Adrenal gland (tissue), 12 donors: ENCODE data around the gene LIPC. TPM values are rescaled to one million over a fixed set of nuclear protein-coding genes. Genes with fewer than 3 reads are reported as not detected.

Experiments used
- DNase-seq, 7 donors: peaks; one replicate each; pipeline ENCODE4 v3.0.0-alpha.2; 2019 to 2020
- H3K27ac ChIP-seq, 5 donors: fragments of 200-600 bp; sonication (generic) in 4 of 5; 1 replicate in 3 of 5; 2 replicates in 2 of 5; pipeline versions ENCODE4 v1.5.1 to v1.8.0; 2016 to 2020; ENCODE audit warnings: mild to moderate bottlenecking in 1 of 5
- H3K27me3 ChIP-seq: fragments of 200-600 bp; 2 replicates; pipeline ENCODE4 v1.8.0; 2021
- H3K36me3 ChIP-seq, 2 donors: fragments of 200-600 bp; replicated peaks in 1 of 2; 1 replicate in 1 of 2; 2 replicates in 1 of 2; pipeline versions ENCODE4 v1.5.1 to v1.8.0; 2018 to 2022
- H3K4me1 ChIP-seq, 2 donors: fragments of 200-600 bp; replicated peaks in 1 of 2; 1 replicate in 1 of 2; 2 replicates in 1 of 2; pipeline versions ENCODE4 v1.5.1 to v1.8.0; 2018 to 2021
- H3K4me3 ChIP-seq, 4 donors: fragments of 200-600 bp; sonication (generic) in 3 of 4; one replicate each; pipeline ENCODE4 v1.5.1; 2016 to 2018
- H3K9me3 ChIP-seq, 3 donors: fragments of 200-600 bp; sonication (generic) in 1 of 3; replicated peaks in 1 of 3; 1 replicate in 2 of 3; 2 replicates in 1 of 3; pipeline versions ENCODE4 v1.5.1 to v1.8.0; 2016 to 2021
- POLR2A ChIP-seq, 2 donors: fragments of 450-650 bp; IDR thresholded peaks; one replicate each; pipeline ENCODE4 v1.6.1; 2017; ENCODE audit warnings: antibody characterized with exemption in 2 of 2, mild to moderate bottlenecking in 2 of 2, moderate library complexity in 1 of 2
- WGBS, 4 donors: extraction: QIAGEN DNeasy Blood & Tissue Kit in 2 of 4; methylation state at CpG; one replicate each; pipeline versions ENCODE4 v1.1.5 to v1.1.7; 2013 to 2017; 5-methylcytosine and 5-hydroxymethylcytosine counted together
- intact Hi-C, 2 donors: fragments of 100-400 bp; cut with DNase I; formaldehyde crosslinking; loops; one replicate each; pipeline versions ENCODE4 v1.14.1 to v1.15.0; 2022 to 2023
- polyA plus RNA-seq, 3 donors: library from polyadenylated mRNA; stranded (reverse); fragments of 200-250 nt in 2 of 3; fragments of 350-450 nt in 1 of 3; fragmentation: Illumina TruSeq in 1 of 3; extraction: RNeasy Lipid Tissue Mini Kit (QIAGEN cat#74804) in 1 of 3; gene quantifications; one replicate each; pipeline ENCODE4 v1.2.3, GENCODE V29; 2013 to 2014
- total RNA-seq, 9 donors: library from RNA; depleted of rRNA in 4 of 9; stranded (reverse); fragments of >200 nt in 4 of 9; fragments of 120-200 nt in 1 of 9; fragmentation: NEBNext Ultra II Directional in 1 of 9; extraction: Animal tissue kit (Norgen Biotek cat#: 25700) in 1 of 9; gene quantifications; one replicate each; pipeline versions ENCODE4 v1.1.0 to v1.2.4, GENCODE V29; 2013 to 2023
- TF ChIP-seq, protein P1 (sequence below), 6 experiments: fragments of 450-650 bp in 4 of 6; fragments of 200-600 bp in 2 of 6; sonication (generic) in 1 of 6; IDR thresholded peaks; 1 replicate in 5 of 6; 2 replicates in 1 of 6; pipeline versions ENCODE4 v1.5.1 to v1.8.0; 2016 to 2021; ENCODE audit warnings: antibody characterized with exemption in 6 of 6, mild to moderate bottlenecking in 2 of 6, moderate library complexity in 1 of 6
- donor health status: healthy with polysubstance abuse.
- donor health status: Bipolar disorder and iron deficiency.
- donor health status: DM: yes; HTN: yes; CAD: no.
- donor health status: DM: no; HTN: no; CAD: no.
- donor health status: DM: no; HTN: no; CAD: no.
- donor health status: DM: yes; HTN: yes; CAD: no.

The LIPC gene
- total and polyA plus RNA-seq, 12 donors = 0.11 to 1.0 (median 0.24) TPM; not detected in 5

DNA sequence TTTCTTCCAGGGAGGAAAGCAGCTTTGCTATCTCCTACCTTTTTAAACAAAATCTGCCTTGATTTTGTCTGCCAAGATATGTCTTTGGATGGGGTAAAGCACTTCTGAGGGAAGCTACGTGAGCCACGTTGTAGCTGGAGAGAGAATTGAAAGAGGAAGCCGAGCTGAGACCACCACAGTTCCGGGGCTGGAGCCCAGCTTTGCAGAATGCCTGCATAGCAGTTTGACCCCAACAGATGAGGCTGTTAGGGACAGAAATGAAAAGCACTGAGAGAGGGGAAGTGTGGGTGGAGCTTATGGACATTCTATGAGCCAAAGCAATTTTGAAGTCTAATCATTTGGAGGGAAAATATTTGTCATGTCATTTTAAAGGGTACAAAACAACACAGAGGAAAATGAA is 45.4 kb downstream of the LIPC start:
- no peak overlapping the region for H3K27ac ChIP-seq
- DNase-seq = no peak
- no peaks in the 10 kb centered on the region for H3K27me3 ChIP-seq
- TF ChIP-seq, protein P1, sequence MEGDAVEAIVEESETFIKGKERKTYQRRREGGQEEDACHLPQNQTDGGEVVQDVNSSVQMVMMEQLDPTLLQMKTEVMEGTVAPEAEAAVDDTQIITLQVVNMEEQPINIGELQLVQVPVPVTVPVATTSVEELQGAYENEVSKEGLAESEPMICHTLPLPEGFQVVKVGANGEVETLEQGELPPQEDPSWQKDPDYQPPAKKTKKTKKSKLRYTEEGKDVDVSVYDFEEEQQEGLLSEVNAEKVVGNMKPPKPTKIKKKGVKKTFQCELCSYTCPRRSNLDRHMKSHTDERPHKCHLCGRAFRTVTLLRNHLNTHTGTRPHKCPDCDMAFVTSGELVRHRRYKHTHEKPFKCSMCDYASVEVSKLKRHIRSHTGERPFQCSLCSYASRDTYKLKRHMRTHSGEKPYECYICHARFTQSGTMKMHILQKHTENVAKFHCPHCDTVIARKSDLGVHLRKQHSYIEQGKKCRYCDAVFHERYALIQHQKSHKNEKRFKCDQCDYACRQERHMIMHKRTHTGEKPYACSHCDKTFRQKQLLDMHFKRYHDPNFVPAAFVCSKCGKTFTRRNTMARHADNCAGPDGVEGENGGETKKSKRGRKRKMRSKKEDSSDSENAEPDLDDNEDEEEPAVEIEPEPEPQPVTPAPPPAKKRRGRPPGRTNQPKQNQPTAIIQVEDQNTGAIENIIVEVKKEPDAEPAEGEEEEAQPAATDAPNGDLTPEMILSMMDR (IDR thresholded peaks at IDR 0.05) = no peak
- no peak for TF ChIP-seq POLR2A (IDR thresholded peaks at IDR 0.05)
- no peaks in the 10 kb centered on the region for H3K4me1 ChIP-seq
- intact Hi-C loops = no loop called here
- 41 to 57% (median 43%) methylated on average over 4 of the region's 4 CpGs for WGBS, 4 donors
- no peaks in the 10 kb centered on the region for H3K9me3 ChIP-seq
- no peak overlapping the region for H3K4me3 ChIP-seq
- no peaks in the 10 kb centered on the region for H3K36me3 ChIP-seq

DNA sequence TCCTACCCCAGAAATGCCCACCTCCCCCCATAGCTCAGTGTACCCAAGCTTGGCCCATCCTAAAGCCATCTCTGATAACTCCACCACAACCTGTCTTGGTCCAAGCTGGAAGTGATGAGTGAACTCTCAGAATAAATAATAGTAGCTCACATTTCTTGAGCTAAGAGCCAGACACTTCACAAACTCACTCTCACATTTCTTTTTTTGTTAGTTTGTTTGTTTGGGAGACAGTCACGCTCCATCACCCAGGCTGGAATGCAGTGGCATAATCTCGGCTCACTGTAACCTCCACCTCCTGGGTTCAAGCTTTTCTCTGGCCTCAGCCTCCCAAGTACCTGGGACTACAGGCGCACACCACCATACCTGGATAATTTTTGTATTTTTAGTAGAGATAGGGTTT is 46.2 kb downstream of the LIPC start:
- WGBS, 4 donors = 94 to 100% (median 98%) methylated on average over 3 of the region's 3 CpGs

DNA sequence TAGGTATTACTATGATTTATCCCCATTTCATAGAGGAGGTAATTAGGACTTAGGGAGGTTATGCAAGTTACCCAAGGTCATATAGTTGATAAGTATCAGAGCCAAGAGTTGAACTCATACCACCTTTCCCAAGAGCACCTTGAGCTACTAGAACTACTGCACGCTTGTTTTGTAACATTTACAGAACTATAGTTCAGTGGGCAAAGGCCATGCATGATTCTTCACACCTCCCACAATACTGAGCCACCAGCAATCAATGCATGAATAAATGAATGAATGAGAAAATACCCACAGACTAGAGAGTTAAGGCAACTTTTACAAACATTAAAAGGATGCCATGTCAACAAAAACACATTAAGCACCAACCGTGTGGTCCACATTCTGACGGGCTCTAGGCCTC is 46.8 kb downstream of the LIPC start:
- H3K27ac ChIP-seq = no peak overlapping the region
- no peaks in the 10 kb centered on the region for H3K4me1 ChIP-seq
- H3K36me3 ChIP-seq = no peaks in the 10 kb centered on the region
- no peak for DNase-seq
- H3K9me3 ChIP-seq = no peaks in the 10 kb centered on the region
- H3K27me3 ChIP-seq = no peaks in the 10 kb centered on the region
- no peak overlapping the region for H3K4me3 ChIP-seq
- WGBS, 4 donors = 93 to 99% (median 97%) methylated on average over 3 of the region's 3 CpGs
- TF ChIP-seq, protein P1 (IDR thresholded peaks at IDR 0.05) = no peak
- no peak for TF ChIP-seq POLR2A (IDR thresholded peaks at IDR 0.05)
- intact Hi-C loops = no loop called here

More for the DNA sequence above, 46.2 kb downstream of the LIPC start:
- no peak overlapping the region for H3K27ac ChIP-seq
- no peak for TF ChIP-seq POLR2A (IDR thresholded peaks at IDR 0.05)
- TF ChIP-seq, protein P1 (IDR thresholded peaks at IDR 0.05) = no peak
- no peaks in the 10 kb centered on the region for H3K36me3 ChIP-seq
- H3K9me3 ChIP-seq = no peaks in the 10 kb centered on the region
- no peak for DNase-seq
- H3K4me3 ChIP-seq = no peak overlapping the region
- H3K27me3 ChIP-seq = no peaks in the 10 kb centered on the region
- no peaks in the 10 kb centered on the region for H3K4me1 ChIP-seq
- intact Hi-C loops = no loop called here

DNA sequence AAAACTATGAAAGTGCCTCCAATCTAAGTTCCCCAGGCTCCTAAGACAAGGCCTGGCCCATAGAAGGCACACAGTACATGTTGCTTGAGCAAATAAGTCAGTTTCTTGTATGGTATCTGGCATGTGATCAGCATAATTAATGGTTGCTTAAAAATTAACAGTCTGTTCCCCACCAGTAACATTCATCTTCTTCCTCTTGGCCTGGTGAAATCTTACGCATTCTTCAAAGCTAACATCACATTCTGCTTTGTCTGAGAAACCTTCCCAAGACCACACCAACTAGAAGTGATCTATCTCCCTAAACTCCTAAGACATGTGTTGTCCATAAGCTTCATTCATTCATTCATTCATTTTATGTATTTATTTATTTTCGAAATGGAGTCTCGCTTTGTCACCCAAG is 48.1 kb downstream of the LIPC start:
- Histone ChIP-seq H3K36me3 (no peaks in the 10 kb centered on the region), H3K27ac (no peak overlapping the region), H3K27me3 (no peaks in the 10 kb centered on the region), H3K4me1 (no peaks in the 10 kb centered on the region), H3K4me3 (no peak overlapping the region), H3K9me3 (no peaks in the 10 kb centered on the region)
- 94 to 98% (median 97%) methylated on average over 3 of the region's 3 CpGs for WGBS, 4 donors
- intact Hi-C loops = no loop called here
- DNase-seq = no peak
- no peak for TF ChIP-seq POLR2A (IDR thresholded peaks at IDR 0.05)
- TF ChIP-seq, protein P1 (IDR thresholded peaks at IDR 0.05) = no peak
